GM12878 (cell line): Measurements from ENCODE around the gene ARHGEF26.

Experiments
- EGR1 ChIP-seq, 2 experiments: IDR thresholded peaks; 1 replicate in 1 of 2; 2 replicates in 1 of 2; pipeline ENCODE4 v1.6.1; 2011 to 2012; ENCODE audit warnings: low read depth in 2 of 2, low read length in 2 of 2, borderline replicate concordance in 1 of 2, mild to moderate bottlenecking in 1 of 2, moderate library complexity in 1 of 2
- EP300 ChIP-seq, 2 experiments: fragments of 150-350 bp in 1 of 2; IDR thresholded peaks; 2 replicates each; pipeline ENCODE4 v1.6.1; 2011 to 2012; ENCODE audit warnings: low read depth in 2 of 2, low read length in 2 of 2, borderline replicate concordance in 1 of 2, improper control_type of control experiment in 1 of 2, inconsistent platforms in 1 of 2; ENCODE audit not compliant: control insufficient read depth in 1 of 2
- EZH2 ChIP-seq: IDR thresholded peaks from 2 replicates; pipeline ENCODE4 v1.6.1; 2012; ENCODE audit warnings: low read depth, mild to moderate bottlenecking, control low read depth, inconsistent platforms, low read length, borderline replicate concordance; ENCODE audit not compliant: control insufficient read depth
- NRF1 ChIP-seq: conservative IDR thresholded peaks from 2 replicates; pipeline ENCODE4 v1.6.1; 2011; ENCODE audit warnings: mild to moderate bottlenecking, low read depth, low read length, improper control_type of control experiment
- POLR2A ChIP-seq: IDR thresholded peaks from 2 replicates; pipeline ENCODE4 v1.6.1; 2011; ENCODE audit warnings: low read depth, mild to moderate bottlenecking, low read length
- RFX5 ChIP-seq: IDR thresholded peaks from 2 replicates; pipeline ENCODE4 v1.6.1; 2011; ENCODE audit warnings: low read depth, low read length, improper control_type of control experiment
- ZNF274 ChIP-seq: IDR thresholded peaks from one replicate; pipeline ENCODE4 v1.8.0; 2011; ENCODE audit not compliant: insufficient read length, insufficient read depth
- ZNF384 ChIP-seq: IDR thresholded peaks from 2 replicates; pipeline ENCODE4 v1.6.1; 2012; ENCODE audit warnings: low read depth, mild to moderate bottlenecking, low read length, improper control_type of control experiment, borderline replicate concordance
- ZZZ3 ChIP-seq: IDR thresholded peaks from 2 replicates; pipeline ENCODE4 v1.6.1; 2011; ENCODE audit warnings: low read depth; ENCODE audit not compliant: control insufficient read depth, insufficient read length
- TF ChIP-seq, protein P1 (sequence below): fragments of 450-650 bp; IDR thresholded peaks from 2 replicates; pipeline ENCODE4 v1.6.1; 2017; ENCODE audit warnings: low read depth, mild to moderate bottlenecking, moderate library complexity
- TF ChIP-seq, protein P2 (sequence below): IDR thresholded peaks from 2 replicates; pipeline ENCODE4 v1.6.1; 2011; ENCODE audit warnings: low read depth, low read length, improper control_type of control experiment, borderline replicate concordance
- TF ChIP-seq, protein P3 (sequence below): fragments of 450-650 bp; formaldehyde crosslinking; IDR thresholded peaks from 2 replicates; pipeline ENCODE4 v1.4.0; 2020; ENCODE audit warnings: mild to moderate bottlenecking, moderate library complexity
- TF ChIP-seq, protein P4 (sequence below): IDR thresholded peaks from 2 replicates; pipeline ENCODE4 v1.6.1; 2012; ENCODE audit warnings: low read length, inconsistent platforms
- TF ChIP-seq, protein P5 (sequence below): IDR thresholded peaks from 2 replicates; pipeline ENCODE4 v1.6.1; 2012; ENCODE audit warnings: mild to moderate bottlenecking, low read depth, low read length

DNA sequence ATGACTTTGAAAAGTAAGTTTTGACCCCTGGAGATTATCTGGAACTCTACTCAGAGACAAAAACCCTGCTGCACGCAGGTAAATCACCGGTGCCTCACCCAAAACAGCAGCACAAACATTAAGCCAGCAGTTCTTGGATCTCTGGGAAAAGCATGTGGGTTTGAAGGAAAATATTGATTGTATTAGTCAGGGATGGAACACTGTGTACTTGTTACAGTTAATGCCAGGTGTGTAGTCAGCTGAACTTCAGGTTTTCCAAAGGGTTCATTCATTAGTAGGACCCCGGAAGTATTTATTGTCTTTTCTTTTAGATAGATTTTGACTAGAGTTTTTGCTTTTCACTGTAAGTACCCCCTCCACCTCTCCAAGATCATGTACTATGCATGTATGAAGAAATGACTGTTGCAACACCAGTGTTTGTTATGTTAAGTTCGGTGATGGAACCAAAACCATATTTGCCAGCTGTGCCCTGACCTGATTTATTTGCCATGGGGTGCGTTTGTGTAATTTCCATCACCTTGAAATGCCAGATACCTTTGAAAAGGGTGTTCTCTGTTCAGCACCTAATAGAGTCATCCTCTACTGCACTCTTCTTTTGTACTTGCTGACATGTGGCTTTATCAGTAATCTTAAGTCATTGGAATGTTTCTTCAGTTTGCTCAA, 14.5 kb downstream of the ARHGEF26 start:
- TF ChIP-seq, protein P1, sequence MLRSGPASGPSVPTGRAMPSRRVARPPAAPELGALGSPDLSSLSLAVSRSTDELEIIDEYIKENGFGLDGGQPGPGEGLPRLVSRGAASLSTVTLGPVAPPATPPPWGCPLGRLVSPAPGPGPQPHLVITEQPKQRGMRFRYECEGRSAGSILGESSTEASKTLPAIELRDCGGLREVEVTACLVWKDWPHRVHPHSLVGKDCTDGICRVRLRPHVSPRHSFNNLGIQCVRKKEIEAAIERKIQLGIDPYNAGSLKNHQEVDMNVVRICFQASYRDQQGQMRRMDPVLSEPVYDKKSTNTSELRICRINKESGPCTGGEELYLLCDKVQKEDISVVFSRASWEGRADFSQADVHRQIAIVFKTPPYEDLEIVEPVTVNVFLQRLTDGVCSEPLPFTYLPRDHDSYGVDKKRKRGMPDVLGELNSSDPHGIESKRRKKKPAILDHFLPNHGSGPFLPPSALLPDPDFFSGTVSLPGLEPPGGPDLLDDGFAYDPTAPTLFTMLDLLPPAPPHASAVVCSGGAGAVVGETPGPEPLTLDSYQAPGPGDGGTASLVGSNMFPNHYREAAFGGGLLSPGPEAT: no peak
- no peak for TF ChIP-seq RFX5
- no peak for TF ChIP-seq EGR1 (IDR thresholded peaks at IDR 0.05; ENCODE audit: borderline replicate concordance in 1 of 2, low read depth in 2 of 2, low read length in 2 of 2)
- no peak for TF ChIP-seq EP300 (IDR thresholded peaks at IDR 0.05; ENCODE audit: borderline replicate concordance in 1 of 2, control insufficient read depth in 1 of 2, low read depth in 2 of 2, low read length in 2 of 2)
- TF ChIP-seq, protein P2, sequence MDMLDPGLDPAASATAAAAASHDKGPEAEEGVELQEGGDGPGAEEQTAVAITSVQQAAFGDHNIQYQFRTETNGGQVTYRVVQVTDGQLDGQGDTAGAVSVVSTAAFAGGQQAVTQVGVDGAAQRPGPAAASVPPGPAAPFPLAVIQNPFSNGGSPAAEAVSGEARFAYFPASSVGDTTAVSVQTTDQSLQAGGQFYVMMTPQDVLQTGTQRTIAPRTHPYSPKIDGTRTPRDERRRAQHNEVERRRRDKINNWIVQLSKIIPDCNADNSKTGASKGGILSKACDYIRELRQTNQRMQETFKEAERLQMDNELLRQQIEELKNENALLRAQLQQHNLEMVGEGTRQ: no peak
- TF ChIP-seq, protein P3, sequence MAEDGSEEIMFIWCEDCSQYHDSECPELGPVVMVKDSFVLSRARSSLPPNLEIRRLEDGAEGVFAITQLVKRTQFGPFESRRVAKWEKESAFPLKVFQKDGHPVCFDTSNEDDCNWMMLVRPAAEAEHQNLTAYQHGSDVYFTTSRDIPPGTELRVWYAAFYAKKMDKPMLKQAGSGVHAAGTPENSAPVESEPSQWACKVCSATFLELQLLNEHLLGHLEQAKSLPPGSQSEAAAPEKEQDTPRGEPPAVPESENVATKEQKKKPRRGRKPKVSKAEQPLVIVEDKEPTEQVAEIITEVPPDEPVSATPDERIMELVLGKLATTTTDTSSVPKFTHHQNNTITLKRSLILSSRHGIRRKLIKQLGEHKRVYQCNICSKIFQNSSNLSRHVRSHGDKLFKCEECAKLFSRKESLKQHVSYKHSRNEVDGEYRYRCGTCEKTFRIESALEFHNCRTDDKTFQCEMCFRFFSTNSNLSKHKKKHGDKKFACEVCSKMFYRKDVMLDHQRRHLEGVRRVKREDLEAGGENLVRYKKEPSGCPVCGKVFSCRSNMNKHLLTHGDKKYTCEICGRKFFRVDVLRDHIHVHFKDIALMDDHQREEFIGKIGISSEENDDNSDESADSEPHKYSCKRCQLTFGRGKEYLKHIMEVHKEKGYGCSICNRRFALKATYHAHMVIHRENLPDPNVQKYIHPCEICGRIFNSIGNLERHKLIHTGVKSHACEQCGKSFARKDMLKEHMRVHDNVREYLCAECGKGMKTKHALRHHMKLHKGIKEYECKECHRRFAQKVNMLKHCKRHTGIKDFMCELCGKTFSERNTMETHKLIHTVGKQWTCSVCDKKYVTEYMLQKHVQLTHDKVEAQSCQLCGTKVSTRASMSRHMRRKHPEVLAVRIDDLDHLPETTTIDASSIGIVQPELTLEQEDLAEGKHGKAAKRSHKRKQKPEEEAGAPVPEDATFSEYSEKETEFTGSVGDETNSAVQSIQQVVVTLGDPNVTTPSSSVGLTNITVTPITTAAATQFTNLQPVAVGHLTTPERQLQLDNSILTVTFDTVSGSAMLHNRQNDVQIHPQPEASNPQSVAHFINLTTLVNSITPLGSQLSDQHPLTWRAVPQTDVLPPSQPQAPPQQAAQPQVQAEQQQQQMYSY: no peak
- TF ChIP-seq ZNF274: no peak
- TF ChIP-seq, protein P4, sequence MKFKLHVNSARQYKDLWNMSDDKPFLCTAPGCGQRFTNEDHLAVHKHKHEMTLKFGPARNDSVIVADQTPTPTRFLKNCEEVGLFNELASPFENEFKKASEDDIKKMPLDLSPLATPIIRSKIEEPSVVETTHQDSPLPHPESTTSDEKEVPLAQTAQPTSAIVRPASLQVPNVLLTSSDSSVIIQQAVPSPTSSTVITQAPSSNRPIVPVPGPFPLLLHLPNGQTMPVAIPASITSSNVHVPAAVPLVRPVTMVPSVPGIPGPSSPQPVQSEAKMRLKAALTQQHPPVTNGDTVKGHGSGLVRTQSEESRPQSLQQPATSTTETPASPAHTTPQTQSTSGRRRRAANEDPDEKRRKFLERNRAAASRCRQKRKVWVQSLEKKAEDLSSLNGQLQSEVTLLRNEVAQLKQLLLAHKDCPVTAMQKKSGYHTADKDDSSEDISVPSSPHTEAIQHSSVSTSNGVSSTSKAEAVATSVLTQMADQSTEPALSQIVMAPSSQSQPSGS: no peak
- no peak for TF ChIP-seq ZZZ3
- TF ChIP-seq EZH2: no peak
- TF ChIP-seq ZNF384: no peak
- TF ChIP-seq NRF1: no peak
- TF ChIP-seq POLR2A: no peak
- TF ChIP-seq, protein P5, sequence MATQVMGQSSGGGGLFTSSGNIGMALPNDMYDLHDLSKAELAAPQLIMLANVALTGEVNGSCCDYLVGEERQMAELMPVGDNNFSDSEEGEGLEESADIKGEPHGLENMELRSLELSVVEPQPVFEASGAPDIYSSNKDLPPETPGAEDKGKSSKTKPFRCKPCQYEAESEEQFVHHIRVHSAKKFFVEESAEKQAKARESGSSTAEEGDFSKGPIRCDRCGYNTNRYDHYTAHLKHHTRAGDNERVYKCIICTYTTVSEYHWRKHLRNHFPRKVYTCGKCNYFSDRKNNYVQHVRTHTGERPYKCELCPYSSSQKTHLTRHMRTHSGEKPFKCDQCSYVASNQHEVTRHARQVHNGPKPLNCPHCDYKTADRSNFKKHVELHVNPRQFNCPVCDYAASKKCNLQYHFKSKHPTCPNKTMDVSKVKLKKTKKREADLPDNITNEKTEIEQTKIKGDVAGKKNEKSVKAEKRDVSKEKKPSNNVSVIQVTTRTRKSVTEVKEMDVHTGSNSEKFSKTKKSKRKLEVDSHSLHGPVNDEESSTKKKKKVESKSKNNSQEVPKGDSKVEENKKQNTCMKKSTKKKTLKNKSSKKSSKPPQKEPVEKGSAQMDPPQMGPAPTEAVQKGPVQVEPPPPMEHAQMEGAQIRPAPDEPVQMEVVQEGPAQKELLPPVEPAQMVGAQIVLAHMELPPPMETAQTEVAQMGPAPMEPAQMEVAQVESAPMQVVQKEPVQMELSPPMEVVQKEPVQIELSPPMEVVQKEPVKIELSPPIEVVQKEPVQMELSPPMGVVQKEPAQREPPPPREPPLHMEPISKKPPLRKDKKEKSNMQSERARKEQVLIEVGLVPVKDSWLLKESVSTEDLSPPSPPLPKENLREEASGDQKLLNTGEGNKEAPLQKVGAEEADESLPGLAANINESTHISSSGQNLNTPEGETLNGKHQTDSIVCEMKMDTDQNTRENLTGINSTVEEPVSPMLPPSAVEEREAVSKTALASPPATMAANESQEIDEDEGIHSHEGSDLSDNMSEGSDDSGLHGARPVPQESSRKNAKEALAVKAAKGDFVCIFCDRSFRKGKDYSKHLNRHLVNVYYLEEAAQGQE: no peak
